Spleen (tissue), 11 donors: ENCODE data around the gene DNAAF6. TPM values are rescaled to one million over a fixed set of nuclear protein-coding genes. Genes with fewer than 3 reads are reported as not detected.
"Not testable (repeated sequence)": the region's sequence is repeated elsewhere in the genome, so short reads cannot be mapped to it uniquely, and the experiment has no call there.

Experiments
- DNase-seq: peaks from one replicate; pipeline ENCODE4 v3.0.0-alpha.2; 2020
- H3K27ac ChIP-seq, 8 donors: fragments of 200-600 bp; sonication (generic) in 7 of 8; 1 replicate in 4 of 8; 2 replicates in 4 of 8; pipeline versions ENCODE4 v1.5.0 to v1.8.0; 2016 to 2021; ENCODE audit warnings: inconsistent platforms in 4 of 8, mild to moderate bottlenecking in 4 of 8, moderate library complexity in 1 of 8
- H3K27me3 ChIP-seq, 7 donors: fragments of 200-600 bp; sonication (generic) in 6 of 7; replicated peaks in 1 of 7; 1 replicate in 4 of 7; 2 replicates in 3 of 7; pipeline versions ENCODE4 v1.5.0 to v1.8.0; 2016 to 2021; ENCODE audit warnings: inconsistent platforms in 3 of 7, mild to moderate bottlenecking in 1 of 7
- H3K36me3 ChIP-seq, 6 donors: fragments of 200-600 bp; sonication (generic) in 5 of 6; 1 replicate in 4 of 6; 2 replicates in 2 of 6; pipeline versions ENCODE4 v1.5.0 to v1.8.0; 2016 to 2021; ENCODE audit warnings: inconsistent platforms in 2 of 6
- H3K4me1 ChIP-seq, 6 donors: fragments of 200-600 bp; sonication (generic) in 5 of 6; 1 replicate in 3 of 6; 2 replicates in 3 of 6; pipeline versions ENCODE4 v1.5.0 to v1.8.0; 2016 to 2021; ENCODE audit warnings: inconsistent platforms in 3 of 6
- H3K4me3 ChIP-seq, 8 donors: fragments of 200-600 bp; sonication (generic) in 7 of 8; 1 replicate in 4 of 8; 2 replicates in 4 of 8; pipeline versions ENCODE4 v1.5.0 to v1.8.0; 2016 to 2021; ENCODE audit warnings: inconsistent platforms in 4 of 8, mild to moderate bottlenecking in 4 of 8, moderate library complexity in 2 of 8
- H3K9me3 ChIP-seq, 8 donors: fragments of 200-600 bp; sonication (generic) in 7 of 8; 1 replicate in 4 of 8; 2 replicates in 4 of 8; pipeline versions ENCODE4 v1.5.0 to v1.8.0; 2016 to 2021; ENCODE audit warnings: inconsistent platforms in 4 of 8
- CTCF ChIP-seq, 11 experiments: fragments of 200-600 bp in 7 of 11; fragments of 450-650 bp in 4 of 11; sonication (generic) in 4 of 11; IDR thresholded peaks in 8 of 11; conservative IDR thresholded peaks in 3 of 11; 1 replicate in 7 of 11; 2 replicates in 4 of 11; pipeline versions ENCODE4 v1.4.0 to v1.8.0; 2016 to 2021; ENCODE audit warnings: antibody characterized with exemption in 11 of 11, inconsistent platforms in 4 of 11, mild to moderate bottlenecking in 1 of 11
- POLR2A ChIP-seq, 3 donors: fragments of 450-650 bp; IDR thresholded peaks; one replicate each; pipeline ENCODE4 v1.5.1; 2017; ENCODE audit warnings: antibody characterized with exemption in 3 of 3, mild to moderate bottlenecking in 1 of 3
- POLR2AphosphoS5 ChIP-seq, 3 donors: sonication (generic); formaldehyde crosslinking; IDR thresholded peaks; one replicate each; pipeline ENCODE4 v1.5.1; 2017; ENCODE audit warnings: antibody characterized with exemption in 3 of 3
- WGBS, 5 donors: extraction: QIAGEN DNeasy Blood & Tissue Kit in 3 of 5; methylation state at CpG; one replicate each; pipeline versions ENCODE4 v1.1.5 to v1.1.7; 2013 to 2018; 5-methylcytosine and 5-hydroxymethylcytosine counted together
- intact Hi-C: fragments of 100-400 bp; cut with DNase I; formaldehyde crosslinking; loops from one replicate; pipeline ENCODE4 v1.15.0; 2023; ENCODE audit warnings: low total_unique reads
- polyA plus RNA-seq, 3 donors: library from polyadenylated mRNA; stranded (reverse); fragments of 200-250 nt; gene quantifications; one replicate each; pipeline ENCODE4 v1.2.1, GENCODE V29; 2013
- total RNA-seq, 7 donors: library from RNA; depleted of rRNA in 3 of 7; stranded (reverse); fragments of >200 nt in 3 of 7; fragmentation: NEBNext Ultra II Directional in 4 of 7; extraction: Animal tissue kit (Norgen Biotek cat#: 25700) in 4 of 7; gene quantifications; one replicate each; pipeline versions ENCODE4 v1.1.0 to v1.2.1, GENCODE V29; 2016 to 2021
- donor health status: healthy with polysubstance abuse.
- donor health status: DM: no; HTN: no; CAD: no; lungs with moderate emphysema.
- donor health status: DM: no; HTN: no; CAD: no.
- donor health status: Bipolar disorder and iron deficiency.
- donor health status: healthy.
- donor health status: DM: no; HTN: no; CAD: no.
- donor health status: DM: yes; HTN: yes; CAD: no.

DNAAF6 gene
- total and polyA plus RNA-seq, 10 donors = not detected

GRCh38 chrX:107168712-107169111 is 37.7 kb upstream of the DNAAF6 start:
- intact Hi-C loops = no loop called here
- no peak for TF ChIP-seq POLR2A (IDR thresholded peaks at IDR 0.05)
- no peak for TF ChIP-seq POLR2AphosphoS5 (IDR thresholded peaks at IDR 0.05)
- TF ChIP-seq CTCF (IDR thresholded peaks at IDR 0.05 in 8 of 11, conservative IDR thresholded peaks at IDR 0.05 in 3 of 11) = no peak
- Histone ChIP-seq H3K4me3 (no peak overlapping the region), H3K27ac (no peak overlapping the region), H3K4me1 (no peaks in the 10 kb centered on the region), H3K9me3 (no peaks in the 10 kb centered on the region), H3K36me3 (no peaks in the 10 kb centered on the region), H3K27me3 (no peaks in the 10 kb centered on the region)
- DNase-seq = no peak
- 84 to 95% (median 92%) methylated on average over 1 of the region's 1 CpG for WGBS, 5 donors

GRCh38 chrX:107171369-107172102 is 34.9 kb upstream of the DNAAF6 start:
- DNase-seq = no peak
- Histone ChIP-seq H3K4me1 (no peaks in the 10 kb centered on the region), H3K27ac (no peak overlapping the region), H3K9me3 (no peaks in the 10 kb centered on the region), H3K27me3 (peaks cover 0 to 4% (median 0%) of the 10 kb centered on the region in 7 donors), H3K4me3 (no peak overlapping the region), H3K36me3 (no peaks in the 10 kb centered on the region)
- intact Hi-C loops = no loop called here
- TF ChIP-seq POLR2A (IDR thresholded peaks at IDR 0.05) (no peak), POLR2AphosphoS5 (IDR thresholded peaks at IDR 0.05) (no peak), CTCF (IDR thresholded peaks at IDR 0.05 in 8 of 11, conservative IDR thresholded peaks at IDR 0.05 in 3 of 11) (no peak)

GRCh38 chrX:107197319-107197718 is 9.1 kb upstream of the DNAAF6 start:
- no peak overlapping the region for H3K4me3 ChIP-seq
- intact Hi-C loops = no loop called here
- no peak for DNase-seq
- H3K36me3 ChIP-seq = no peaks in the 10 kb centered on the region
- H3K9me3 ChIP-seq = no peaks in the 10 kb centered on the region
- WGBS, 5 donors = 50 to 83% (median 75%) methylated on average over 1 of the region's 1 CpG
- no peaks in the 10 kb centered on the region for H3K4me1 ChIP-seq
- H3K27ac ChIP-seq = no peak overlapping the region
- no peak for TF ChIP-seq CTCF (IDR thresholded peaks at IDR 0.05 in 8 of 11, conservative IDR thresholded peaks at IDR 0.05 in 3 of 11)
- TF ChIP-seq POLR2A (IDR thresholded peaks at IDR 0.05) = no peak
- TF ChIP-seq POLR2AphosphoS5 (IDR thresholded peaks at IDR 0.05) = no peak
- peaks cover 0 to 4% (median 0%) of the 10 kb centered on the region in 7 donors for H3K27me3 ChIP-seq

GRCh38 chrX:107198074-107198473 is 8.3 kb upstream of the DNAAF6 start:
- H3K9me3 ChIP-seq, intact Hi-C loops, H3K27ac ChIP-seq, H3K4me3 ChIP-seq, H3K27me3 ChIP-seq, DNase-seq, H3K4me1 ChIP-seq, H3K36me3 ChIP-seq: not testable (repeated sequence)
- 77 to 94% (median 89%) methylated on average over 6 of the region's 6 CpGs for WGBS, 5 donors
